DND-41 (cell line): ENCODE measurements around the gene ANXA9.

Source experiments
- EZH2 ChIP-seq: IDR thresholded peaks from 3 replicates; pipeline ENCODE4 v1.6.1; 2012; ENCODE audit warnings: borderline replicate concordance, low read depth, mild to moderate bottlenecking, moderate library complexity, low read length, inconsistent platforms; ENCODE audit not compliant: severe bottlenecking
- TF ChIP-seq, protein P1 (sequence below): IDR thresholded peaks from 2 replicates; pipeline ENCODE4 v1.5.1; 2012; ENCODE audit warnings: borderline replicate concordance, low read length, moderate library complexity, mild to moderate bottlenecking; ENCODE audit not compliant: poor library complexity, severe bottlenecking; ENCODE audit errors: extremely low read depth

DNA sequence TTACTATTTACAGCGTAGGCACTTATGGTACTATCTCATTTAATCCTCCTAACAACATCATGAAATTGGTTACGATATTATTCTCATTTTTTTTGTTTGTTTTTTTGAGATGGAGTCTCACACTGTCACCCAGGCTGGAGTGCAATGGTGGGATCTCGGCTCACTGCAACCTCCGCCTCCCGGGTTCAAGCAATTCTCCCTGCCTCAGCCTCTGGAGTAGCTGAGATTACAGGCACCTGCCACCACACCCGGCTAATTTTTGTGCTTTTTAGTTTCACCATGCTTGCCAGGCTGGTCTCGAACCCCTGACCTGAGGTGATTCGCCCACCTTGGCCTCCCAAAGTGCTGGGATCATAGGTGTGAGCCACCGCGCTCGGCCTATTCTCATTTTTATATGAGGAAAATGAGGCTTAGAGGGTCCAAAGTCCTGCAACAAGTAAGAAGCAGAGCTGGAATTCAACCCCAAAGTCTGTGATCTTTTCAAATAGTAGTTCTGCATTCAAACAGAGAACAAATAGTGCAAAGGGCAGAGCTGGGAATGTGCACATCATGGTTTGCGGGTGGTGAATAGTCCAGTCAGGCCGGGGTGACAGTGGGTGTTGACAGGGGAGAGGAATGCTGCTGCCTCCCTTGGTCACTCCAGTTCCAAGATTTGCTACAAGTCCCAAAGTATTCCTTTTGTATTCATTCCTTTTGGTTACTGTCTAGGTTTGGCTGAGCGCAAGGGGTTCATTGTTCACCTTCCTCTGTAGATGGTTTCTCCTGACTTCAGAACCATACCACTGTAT lies 30.8 kb downstream of the ANXA9 start:
- no peak for TF ChIP-seq EZH2
- TF ChIP-seq, protein P1, sequence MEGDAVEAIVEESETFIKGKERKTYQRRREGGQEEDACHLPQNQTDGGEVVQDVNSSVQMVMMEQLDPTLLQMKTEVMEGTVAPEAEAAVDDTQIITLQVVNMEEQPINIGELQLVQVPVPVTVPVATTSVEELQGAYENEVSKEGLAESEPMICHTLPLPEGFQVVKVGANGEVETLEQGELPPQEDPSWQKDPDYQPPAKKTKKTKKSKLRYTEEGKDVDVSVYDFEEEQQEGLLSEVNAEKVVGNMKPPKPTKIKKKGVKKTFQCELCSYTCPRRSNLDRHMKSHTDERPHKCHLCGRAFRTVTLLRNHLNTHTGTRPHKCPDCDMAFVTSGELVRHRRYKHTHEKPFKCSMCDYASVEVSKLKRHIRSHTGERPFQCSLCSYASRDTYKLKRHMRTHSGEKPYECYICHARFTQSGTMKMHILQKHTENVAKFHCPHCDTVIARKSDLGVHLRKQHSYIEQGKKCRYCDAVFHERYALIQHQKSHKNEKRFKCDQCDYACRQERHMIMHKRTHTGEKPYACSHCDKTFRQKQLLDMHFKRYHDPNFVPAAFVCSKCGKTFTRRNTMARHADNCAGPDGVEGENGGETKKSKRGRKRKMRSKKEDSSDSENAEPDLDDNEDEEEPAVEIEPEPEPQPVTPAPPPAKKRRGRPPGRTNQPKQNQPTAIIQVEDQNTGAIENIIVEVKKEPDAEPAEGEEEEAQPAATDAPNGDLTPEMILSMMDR, result no peak
